ENCODE data around the gene PIGN. TPM values are rescaled to one million over a fixed set of nuclear protein-coding genes. Genes with fewer than 3 reads are reported as not detected.

Gene PIGN
- polyA plus RNA-seq, 3 donors, result 4.1 to 14.7 (median 14.6) TPM

- Mint-ChIP-seq H3K27ac (no peak overlapping the region), H3K36me3 (peaks cover 33 to 42% of the 10 kb centered on the region in 2 donors), H3K27me3 (ENCODE audit: low read depth in 3 of 3) (no peaks in the 10 kb centered on the region), H3K9me3 (no peaks in the 10 kb centered on the region), H3K4me1 (peaks cover 14% of the 10 kb centered on the region), H3K4me3 (no peak overlapping the region)
- Histone ChIP-seq H3K4me3 (replicated peaks in 1 of 3; ENCODE audit: low read depth in 2 of 3, low read length in 3 of 3) (no peak overlapping the region), H2AFZ (ENCODE audit: insufficient read depth, low read depth, low read length, poor library complexity, severe bottlenecking) (no peak overlapping the region), H4K20me1 (ENCODE audit: insufficient read depth, low read length) (no peaks in the 10 kb centered on the region), H3K79me2 (ENCODE audit: insufficient read depth, low read length) (no peaks in the 10 kb centered on the region), H3K9ac (ENCODE audit: insufficient read depth, low read length, poor library complexity, severe bottlenecking) (no peak overlapping the region), H3K27ac (ENCODE audit: low read depth in 1 of 2, low read length in 2 of 2) (no peak overlapping the region), H3K27me3 (ENCODE audit: control insufficient read depth in 2 of 2, insufficient read depth in 2 of 2, low read length in 2 of 2) (no peaks in the 10 kb centered on the region), H3K4me1 (ENCODE audit: control insufficient read depth in 1 of 2, insufficient read depth in 2 of 2, low read length in 2 of 2) (peaks cover 6 to 17% of the 10 kb centered on the region in 2 donors), H3K4me2 (replicated peaks; ENCODE audit: extremely low read depth, low read length, poor library complexity, severe bottlenecking) (no peak overlapping the region), H3K36me3 (replicated peaks in 1 of 2; ENCODE audit: control insufficient read depth in 1 of 2, insufficient read depth in 2 of 2, low read length in 2 of 2) (peaks cover 9 to 41% of the 10 kb centered on the region in 2 donors), H3K9me3 (replicated peaks in 1 of 2; ENCODE audit: control insufficient read depth in 1 of 2, insufficient read depth in 1 of 2, low read length in 2 of 2) (no peaks in the 10 kb centered on the region)
- no peak for DNase-seq
- no peak for TF ChIP-seq CTCF (IDR thresholded peaks at IDR 0.05)
- WGBS (ENCODE audit: insufficient coverage), result no CpG with 5 or more reads among the region's 2 CpGs
- intact Hi-C loops (cut with micrococcal nuclease), result no loop called here
These were observed 48.2 kb downstream of the PIGN start for GRCh38 chr18:62138461-62139235.

GRCh38 chr18:62131301-62131909 lies 55.5 kb downstream of the PIGN start:
- intact Hi-C loops (cut with micrococcal nuclease), result loop anchor here (2.0 to 5.0 kb wide), 4 partner anchors 494 to 581 kb away; no protein-coding TSS in a partner anchor
- Mint-ChIP-seq H3K36me3 (peaks cover 16 to 17% of the 10 kb centered on the region in 2 donors), H3K9me3 (no peaks in the 10 kb centered on the region), H3K4me3 (no peak overlapping the region), H3K27me3 (ENCODE audit: low read depth in 3 of 3) (no peaks in the 10 kb centered on the region), H3K4me1 (peaks cover 14% of the 10 kb centered on the region), H3K27ac (no peak overlapping the region)
- Histone ChIP-seq H3K79me2 (ENCODE audit: insufficient read depth, low read length) (no peaks in the 10 kb centered on the region), H4K20me1 (ENCODE audit: insufficient read depth, low read length) (no peaks in the 10 kb centered on the region), H3K27me3 (ENCODE audit: control insufficient read depth in 2 of 2, insufficient read depth in 2 of 2, low read length in 2 of 2) (no peaks in the 10 kb centered on the region), H3K4me1 (ENCODE audit: control insufficient read depth in 1 of 2, insufficient read depth in 2 of 2, low read length in 2 of 2) (peaks cover 4 to 10% of the 10 kb centered on the region in 2 donors), H3K4me2 (replicated peaks; ENCODE audit: extremely low read depth, low read length, poor library complexity, severe bottlenecking) (no peak overlapping the region), H3K4me3 (replicated peaks in 1 of 3; ENCODE audit: low read depth in 2 of 3, low read length in 3 of 3) (no peak overlapping the region), H2AFZ (ENCODE audit: insufficient read depth, low read depth, low read length, poor library complexity, severe bottlenecking) (no peak overlapping the region), H3K36me3 (replicated peaks in 1 of 2; ENCODE audit: control insufficient read depth in 1 of 2, insufficient read depth in 2 of 2, low read length in 2 of 2) (peaks cover 0 to 6% of the 10 kb centered on the region in 2 donors), H3K9ac (ENCODE audit: insufficient read depth, low read length, poor library complexity, severe bottlenecking) (no peak overlapping the region), H3K27ac (ENCODE audit: low read depth in 1 of 2, low read length in 2 of 2) (no peak overlapping the region), H3K9me3 (replicated peaks in 1 of 2; ENCODE audit: control insufficient read depth in 1 of 2, insufficient read depth in 1 of 2, low read length in 2 of 2) (no peaks in the 10 kb centered on the region)
- WGBS (ENCODE audit: insufficient coverage), result no CpG with 5 or more reads among the region's 2 CpGs
- DNase-seq, result peak; percentile 40 to 65 (median 60)
- TF ChIP-seq CTCF (IDR thresholded peaks at IDR 0.05), result peak; percentile 99

All from CD14-positive monocyte (primary cell).